ENCODE measurements around the gene MAGEB4. TPM values are rescaled to one million over a fixed set of nuclear protein-coding genes. Genes with fewer than 3 reads are reported as not detected.

Gene MAGEB4
- total RNA-seq, 2 donors from 2014 or later: not detected

DNA sequence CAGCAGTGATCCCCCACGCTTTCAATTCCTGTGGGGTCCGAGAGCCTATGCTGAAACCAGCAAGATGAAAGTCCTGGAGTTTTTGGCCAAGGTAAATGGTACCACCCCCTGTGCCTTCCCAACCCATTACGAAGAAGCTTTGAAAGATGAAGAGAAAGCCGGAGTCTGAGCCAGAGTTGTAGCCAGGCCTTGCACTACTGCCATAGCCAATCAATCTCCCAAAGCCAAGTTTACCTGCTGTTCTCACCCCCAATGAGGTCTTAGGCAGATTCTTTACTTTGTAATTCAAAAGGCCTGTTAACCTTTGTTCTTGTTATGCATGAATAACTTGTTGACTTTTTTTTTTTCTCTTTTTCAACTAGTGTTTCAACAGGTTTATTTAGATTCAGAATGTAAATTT is 22.4 kb upstream of the MAGEB4 start:
- 63 to 83% methylated on average over 1 to 4 of the region's 4 CpGs for WGBS, 2 experiments (ENCODE audit: insufficient coverage in 1 of 2, insufficient read length in 1 of 2)
- Mint-ChIP-seq H3K27me3 (ENCODE audit: insufficient read depth) (peaks cover 46% of the 10 kb centered on the region), H3K4me1 (peaks cover 40% of the 10 kb centered on the region), H3K9me3 (peaks cover 22% of the 10 kb centered on the region), H3K36me3 (ENCODE audit: low read depth) (peaks cover 5% of the 10 kb centered on the region), H3K27ac (peak overlapping the region; percentile 72), H3K4me3 (no peak overlapping the region)
- TF ChIP-seq, protein P1, sequence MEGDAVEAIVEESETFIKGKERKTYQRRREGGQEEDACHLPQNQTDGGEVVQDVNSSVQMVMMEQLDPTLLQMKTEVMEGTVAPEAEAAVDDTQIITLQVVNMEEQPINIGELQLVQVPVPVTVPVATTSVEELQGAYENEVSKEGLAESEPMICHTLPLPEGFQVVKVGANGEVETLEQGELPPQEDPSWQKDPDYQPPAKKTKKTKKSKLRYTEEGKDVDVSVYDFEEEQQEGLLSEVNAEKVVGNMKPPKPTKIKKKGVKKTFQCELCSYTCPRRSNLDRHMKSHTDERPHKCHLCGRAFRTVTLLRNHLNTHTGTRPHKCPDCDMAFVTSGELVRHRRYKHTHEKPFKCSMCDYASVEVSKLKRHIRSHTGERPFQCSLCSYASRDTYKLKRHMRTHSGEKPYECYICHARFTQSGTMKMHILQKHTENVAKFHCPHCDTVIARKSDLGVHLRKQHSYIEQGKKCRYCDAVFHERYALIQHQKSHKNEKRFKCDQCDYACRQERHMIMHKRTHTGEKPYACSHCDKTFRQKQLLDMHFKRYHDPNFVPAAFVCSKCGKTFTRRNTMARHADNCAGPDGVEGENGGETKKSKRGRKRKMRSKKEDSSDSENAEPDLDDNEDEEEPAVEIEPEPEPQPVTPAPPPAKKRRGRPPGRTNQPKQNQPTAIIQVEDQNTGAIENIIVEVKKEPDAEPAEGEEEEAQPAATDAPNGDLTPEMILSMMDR (conservative IDR thresholded peaks at IDR 0.05): no peak
- Histone ChIP-seq H3K27me3 (ENCODE audit: control insufficient read depth, insufficient read depth, low read length, poor library complexity, severe bottlenecking) (no peaks in the 10 kb centered on the region), H3K36me3 (ENCODE audit: control insufficient read depth, insufficient read depth, low read length) (no peaks in the 10 kb centered on the region), H3K9ac (ENCODE audit: extremely low read depth, low read length, poor library complexity, severe bottlenecking) (no peak overlapping the region), H3K4me3 (ENCODE audit: low read length) (no peak overlapping the region), H3K9me3 (ENCODE audit: control insufficient read depth, low read length) (no peaks in the 10 kb centered on the region), H3K27ac (ENCODE audit: low read depth, low read length) (no peak overlapping the region), H3K4me1 (ENCODE audit: control insufficient read depth, insufficient read depth, low read length) (no peaks in the 10 kb centered on the region)
- DNase-seq: peak; percentile 68

GRCh38 chrX:30220661-30221060 is 21.1 kb upstream of the MAGEB4 start:
- peaks cover 39% of the 10 kb centered on the region for H3K27me3 Mint-ChIP-seq (ENCODE audit: insufficient read depth)
- H3K27me3 ChIP-seq (ENCODE audit: control insufficient read depth, insufficient read depth, low read length, poor library complexity, severe bottlenecking): no peaks in the 10 kb centered on the region
- peaks cover 3% of the 10 kb centered on the region for H3K4me1 ChIP-seq (ENCODE audit: control insufficient read depth, insufficient read depth, low read length)
- H3K4me1 Mint-ChIP-seq: peaks cover 45% of the 10 kb centered on the region
- H3K9me3 ChIP-seq (ENCODE audit: control insufficient read depth, low read length): no peaks in the 10 kb centered on the region
- no peak overlapping the region for H3K4me3 Mint-ChIP-seq
- H3K9ac ChIP-seq (ENCODE audit: extremely low read depth, low read length, poor library complexity, severe bottlenecking): no peak overlapping the region
- peaks cover 11% of the 10 kb centered on the region for H3K9me3 Mint-ChIP-seq
- H3K36me3 Mint-ChIP-seq (ENCODE audit: low read depth): peaks cover 3% of the 10 kb centered on the region
- H3K27ac ChIP-seq (ENCODE audit: low read depth, low read length): no peak overlapping the region
- WGBS, 2 experiments (ENCODE audit: insufficient coverage in 1 of 2, insufficient read length in 1 of 2): 82 to 92% methylated on average over 2 to 5 of the region's 5 CpGs
- H3K27ac Mint-ChIP-seq: no peak overlapping the region
- DNase-seq: no peak
- no peak overlapping the region for H3K4me3 ChIP-seq (ENCODE audit: low read length)
- TF ChIP-seq, protein P1 (conservative IDR thresholded peaks at IDR 0.05): no peak
- H3K36me3 ChIP-seq (ENCODE audit: control insufficient read depth, insufficient read depth, low read length): no peaks in the 10 kb centered on the region

DNA sequence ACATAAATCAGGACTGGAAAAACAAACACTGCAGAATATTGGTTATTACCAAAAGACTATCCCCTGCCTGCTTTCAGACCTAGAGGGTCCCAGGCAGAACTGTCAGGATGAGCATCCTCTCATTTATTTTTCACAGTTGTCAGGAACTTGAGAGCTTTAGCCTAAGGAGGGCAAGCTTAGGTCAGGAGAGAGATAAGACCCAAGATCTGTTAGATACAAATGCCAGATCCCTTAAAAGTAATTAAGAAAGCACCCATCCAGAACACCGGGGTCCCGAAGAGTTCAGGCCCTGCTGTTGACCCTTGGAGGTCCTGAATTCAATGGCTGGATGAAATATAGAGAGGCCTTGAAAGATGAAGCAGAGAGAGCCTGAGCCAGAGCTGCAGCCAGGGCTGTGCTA is 17.3 kb upstream of the MAGEB4 start:
- peaks cover 7% of the 10 kb centered on the region for H3K4me1 ChIP-seq (ENCODE audit: control insufficient read depth, insufficient read depth, low read length)
- no peaks in the 10 kb centered on the region for H3K9me3 ChIP-seq (ENCODE audit: control insufficient read depth, low read length)
- H3K4me1 Mint-ChIP-seq: peaks cover 39% of the 10 kb centered on the region
- H3K4me3 Mint-ChIP-seq: no peak overlapping the region
- no peak overlapping the region for H3K27ac ChIP-seq (ENCODE audit: low read depth, low read length)
- no peak overlapping the region for H3K9ac ChIP-seq (ENCODE audit: extremely low read depth, low read length, poor library complexity, severe bottlenecking)
- H3K4me3 ChIP-seq (ENCODE audit: low read length): no peak overlapping the region
- no peaks in the 10 kb centered on the region for H3K36me3 Mint-ChIP-seq (ENCODE audit: low read depth)
- peaks cover 8% of the 10 kb centered on the region for H3K27me3 Mint-ChIP-seq (ENCODE audit: insufficient read depth)
- TF ChIP-seq, protein P1 (conservative IDR thresholded peaks at IDR 0.05): no peak
- H3K36me3 ChIP-seq (ENCODE audit: control insufficient read depth, insufficient read depth, low read length): no peaks in the 10 kb centered on the region
- no peaks in the 10 kb centered on the region for H3K27me3 ChIP-seq (ENCODE audit: control insufficient read depth, insufficient read depth, low read length, poor library complexity, severe bottlenecking)
- DNase-seq: no peak
- H3K27ac Mint-ChIP-seq: no peak overlapping the region
- 92% methylated on average over 2 of the region's 2 CpGs; no CpG with 5 or more reads in 1 of the 2 experiments for WGBS, 2 experiments (ENCODE audit: insufficient coverage in 1 of 2, insufficient read length in 1 of 2)
- H3K9me3 Mint-ChIP-seq: no peaks in the 10 kb centered on the region
